Panc1 (cell line): Measurements from ENCODE around the gene SPOCK1.

Experiments
- CTCF ChIP-seq: fragments of 450-650 bp; IDR thresholded peaks from 2 replicates; pipeline ENCODE4 v1.5.1; 2017; ENCODE audit warnings: mild to moderate bottlenecking
- POLR2AphosphoS5 ChIP-seq: IDR thresholded peaks from 2 replicates; pipeline ENCODE4 v1.6.1; 2012; ENCODE audit warnings: mild to moderate bottlenecking, low read depth, low read length, moderate library complexity
- TF ChIP-seq, protein P1 (sequence below), 2 experiments: IDR thresholded peaks; 2 replicates each; pipeline ENCODE4 v1.6.1; 2011 to 2012; ENCODE audit warnings: low read depth in 2 of 2, control low read depth in 1 of 2, low read length in 1 of 2, mild to moderate bottlenecking in 1 of 2, moderate library complexity in 1 of 2; ENCODE audit not compliant: insufficient read depth in 1 of 2

DNA sequence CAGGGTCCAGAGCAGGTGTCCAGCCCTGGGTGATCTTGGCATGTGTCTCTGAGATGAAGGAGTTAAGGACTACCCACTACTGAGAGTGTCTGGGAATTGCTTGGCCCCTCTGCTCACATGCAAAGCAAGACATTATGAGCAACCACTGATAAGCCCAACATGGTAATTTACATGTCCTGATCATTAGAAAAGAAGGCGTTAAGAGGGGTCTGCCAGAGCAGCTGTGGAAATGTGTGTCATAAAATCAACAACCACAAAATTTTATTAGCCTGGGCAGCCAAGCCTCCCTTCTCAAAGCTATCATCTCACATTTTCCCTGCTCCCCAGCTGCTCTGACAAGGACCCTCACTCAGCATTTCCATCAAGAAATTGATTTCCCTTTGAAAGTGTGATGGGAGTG is 351.0 kb downstream of the SPOCK1 start:
- TF ChIP-seq CTCF (no peak), POLR2AphosphoS5 (no peak)
- TF ChIP-seq, protein P1, sequence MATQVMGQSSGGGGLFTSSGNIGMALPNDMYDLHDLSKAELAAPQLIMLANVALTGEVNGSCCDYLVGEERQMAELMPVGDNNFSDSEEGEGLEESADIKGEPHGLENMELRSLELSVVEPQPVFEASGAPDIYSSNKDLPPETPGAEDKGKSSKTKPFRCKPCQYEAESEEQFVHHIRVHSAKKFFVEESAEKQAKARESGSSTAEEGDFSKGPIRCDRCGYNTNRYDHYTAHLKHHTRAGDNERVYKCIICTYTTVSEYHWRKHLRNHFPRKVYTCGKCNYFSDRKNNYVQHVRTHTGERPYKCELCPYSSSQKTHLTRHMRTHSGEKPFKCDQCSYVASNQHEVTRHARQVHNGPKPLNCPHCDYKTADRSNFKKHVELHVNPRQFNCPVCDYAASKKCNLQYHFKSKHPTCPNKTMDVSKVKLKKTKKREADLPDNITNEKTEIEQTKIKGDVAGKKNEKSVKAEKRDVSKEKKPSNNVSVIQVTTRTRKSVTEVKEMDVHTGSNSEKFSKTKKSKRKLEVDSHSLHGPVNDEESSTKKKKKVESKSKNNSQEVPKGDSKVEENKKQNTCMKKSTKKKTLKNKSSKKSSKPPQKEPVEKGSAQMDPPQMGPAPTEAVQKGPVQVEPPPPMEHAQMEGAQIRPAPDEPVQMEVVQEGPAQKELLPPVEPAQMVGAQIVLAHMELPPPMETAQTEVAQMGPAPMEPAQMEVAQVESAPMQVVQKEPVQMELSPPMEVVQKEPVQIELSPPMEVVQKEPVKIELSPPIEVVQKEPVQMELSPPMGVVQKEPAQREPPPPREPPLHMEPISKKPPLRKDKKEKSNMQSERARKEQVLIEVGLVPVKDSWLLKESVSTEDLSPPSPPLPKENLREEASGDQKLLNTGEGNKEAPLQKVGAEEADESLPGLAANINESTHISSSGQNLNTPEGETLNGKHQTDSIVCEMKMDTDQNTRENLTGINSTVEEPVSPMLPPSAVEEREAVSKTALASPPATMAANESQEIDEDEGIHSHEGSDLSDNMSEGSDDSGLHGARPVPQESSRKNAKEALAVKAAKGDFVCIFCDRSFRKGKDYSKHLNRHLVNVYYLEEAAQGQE (IDR thresholded peaks at IDR 0.05; ENCODE audit: insufficient read depth in 1 of 2, low read depth in 2 of 2, low read length in 1 of 2), result no peak
